BJ (cell line): Measurements from ENCODE around the gene SERPINH1. TPM values are rescaled to one million over a fixed set of nuclear protein-coding genes. Genes with fewer than 3 reads are reported as not detected.
A peak's percentile ranks its signal among the peaks of the same experiment; 100 is the strongest.

Source experiments
- CTCF ChIA-PET: fragments of 350-600 bp; formaldehyde crosslinking; extraction: SDS; loops from one replicate; lab custom pipeline; 2021; ENCODE audit warnings: antibody characterized with exemption, inconsistent platforms; lab: Yijun Ruan, JAX
- POLR2A ChIA-PET: fragments of 300-600 bp; sonication (Branson Sonifier 250); formaldehyde crosslinking; extraction: SDS; loops from one replicate; lab custom pipeline; 2021; ENCODE audit warnings: antibody characterized with exemption; lab: Charles Lee
- DNase-seq: peaks from one replicate; pipeline ENCODE4 v3.0.0-alpha.2; 2011; ENCODE audit warnings: low read depth
- H3K27me3 ChIP-seq: 2 replicates; pipeline ENCODE4 v1.6.0; 2011; ENCODE audit warnings: low read length; ENCODE audit not compliant: control insufficient read depth, insufficient read depth
- H3K36me3 ChIP-seq: 2 replicates; pipeline ENCODE4 v1.5.1; 2011; ENCODE audit warnings: low read length; ENCODE audit not compliant: control insufficient read depth, insufficient read depth
- H3K4me3 ChIP-seq: 2 replicates; pipeline ENCODE4 v1.5.1; 2011; ENCODE audit warnings: low read depth, mild to moderate bottlenecking, control low read depth, low read length
- CTCF ChIP-seq: IDR thresholded peaks from 2 replicates; pipeline ENCODE4 v1.5.1; 2011; ENCODE audit warnings: low read depth, mild to moderate bottlenecking, control low read depth, inconsistent platforms, low read length, moderate library complexity; ENCODE audit not compliant: insufficient read depth
- polyA plus RNA-seq: library from polyadenylated mRNA; depleted of rRNA; stranded (reverse); fragments of >200 nt; gene quantifications from 2 replicates; pipeline ENCODE4 v1.2.3, GENCODE V29; 2011

SERPINH1 gene
- polyA plus RNA-seq, 1 experiment: 1,604 TPM

GRCh38 chr11:75554258-75555022 lies 7.6 kb upstream of the SERPINH1 start:
- H3K4me3 ChIP-seq: no peak overlapping the region
- peak; percentile 99 for DNase-seq
- TF ChIP-seq CTCF: no peak
- CTCF ChIA-PET: interaction anchor here (0.8 to 2.9 kb wide), 13 partner anchors 8 to 314 kb away, joined by 3 to 23 read pairs (median 6); partner anchors contain the start of gene GDPD5
- POLR2A ChIA-PET: interaction anchor here (1.2 to 1.9 kb wide), 2 partner anchors 8 to 11 kb away, joined by 22 to 26 read pairs; partner anchors contain the start of gene SERPINH1
- no peaks in the 10 kb centered on the region for H3K36me3 ChIP-seq
- H3K27me3 ChIP-seq: no peaks in the 10 kb centered on the region

GRCh38 chr11:75555079-75555811 lies 6.8 kb upstream of the SERPINH1 start:
- TF ChIP-seq CTCF: no peak
- ChIA-PET CTCF (interaction anchor here (1.7 to 2.6 kb wide), 2 partner anchors 10 to 15 kb away, joined by 7 to 23 read pairs; no protein-coding TSS in a partner anchor), POLR2A (interaction anchor here (1.9 kb wide), 1 partner anchor 7 kb away, joined by 22 read pairs; the partner anchor contains the start of gene SERPINH1)
- Histone ChIP-seq H3K27me3 (no peaks in the 10 kb centered on the region), H3K4me3 (no peak overlapping the region), H3K36me3 (no peaks in the 10 kb centered on the region)
- DNase-seq: no peak

GRCh38 chr11:75556275-75556674 lies 5.8 kb upstream of the SERPINH1 start:
- no peaks in the 10 kb centered on the region for H3K27me3 ChIP-seq
- no peak for TF ChIP-seq CTCF
- no peaks in the 10 kb centered on the region for H3K36me3 ChIP-seq
- ChIA-PET CTCF (no interaction called here), POLR2A (no interaction called here)
- H3K4me3 ChIP-seq: no peak overlapping the region
- DNase-seq: no peak

GRCh38 chr11:75557666-75558494 lies 4.2 kb upstream of the SERPINH1 start:
- CTCF ChIA-PET: interaction anchor here (0.5 to 1.5 kb wide), 4 partner anchors 11 to 96 kb away, joined by 3 to 8 read pairs (median 4); no protein-coding TSS in a partner anchor
- Histone ChIP-seq H3K4me3 (no peak overlapping the region), H3K27me3 (no peaks in the 10 kb centered on the region), H3K36me3 (no peaks in the 10 kb centered on the region)
- DNase-seq: peak; percentile 68
- no peak for TF ChIP-seq CTCF
- POLR2A ChIA-PET: interaction anchor here (0.6 kb wide), 1 partner anchor 129 kb away, joined by 4 read pairs; no protein-coding TSS in a partner anchor
